Measurements from ENCODE around the gene PIP5K1A.
"Not testable (repeated sequence)": the region's sequence is repeated elsewhere in the genome, so short reads cannot be mapped to it uniquely, and the experiment has no call there.

PIP5K1A gene

DNA sequence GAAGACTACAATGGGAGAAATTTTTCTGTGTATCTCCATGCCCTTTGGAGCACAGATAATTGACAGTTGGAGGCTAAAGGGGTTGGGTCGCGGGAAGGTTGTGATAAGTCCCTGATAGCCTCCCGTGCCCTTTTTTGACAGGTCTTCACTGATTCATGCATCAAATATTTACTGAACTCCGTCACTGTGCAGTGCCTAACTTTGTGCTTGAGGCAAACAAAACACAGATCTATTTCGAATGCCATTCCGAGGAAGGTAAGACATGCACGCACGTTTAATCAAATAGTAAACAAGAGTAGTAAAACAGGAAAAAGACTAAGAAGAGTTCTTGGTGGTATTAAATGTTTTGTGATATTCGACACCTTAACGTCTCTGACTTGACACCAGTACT is 494 bp upstream of the PIP5K1A start:
- Histone ChIP-seq H3K27me3 (ENCODE audit: low read length) (no peaks in the 10 kb centered on the region), H3K4me2 (ENCODE audit: low read depth, low read length, poor library complexity, severe bottlenecking) (peak overlapping the region; percentile 92), H3K9me3 (ENCODE audit: insufficient read depth, low read length) (no peaks in the 10 kb centered on the region), H4K20me1 (ENCODE audit: low read depth, low read length) (0 out of 2 replicates have a peak, but pooled peaks cover 6% of the 10 kb centered on the region), H3K4me3 (ENCODE audit: insufficient read depth, low read length, poor library complexity, severe bottlenecking) (peak overlapping the region; percentile 77), H3F3A (ENCODE audit: insufficient read depth) (peaks cover 13% of the 10 kb centered on the region), H3K9me2 (replicated peaks; ENCODE audit: insufficient read depth, low read length) (no peaks in the 10 kb centered on the region), H3K9ac (ENCODE audit: low read length) (peak overlapping the region; percentile 84), H3K36me3 (ENCODE audit: low read length) (0 out of 2 replicates have a peak, but pooled peaks cover 3% of the 10 kb centered on the region), H3K79me2 (ENCODE audit: insufficient read depth, low read length) (peaks cover 42% of the 10 kb centered on the region), H3K27ac (ENCODE audit: low read depth, low read length) (peak overlapping the region; percentile 52), H2AFZ (ENCODE audit: low read depth, low read length, severe bottlenecking) (peak overlapping the region; percentile 66)
- TF ChIP-seq EZH2phosphoT487 (conservative IDR thresholded peaks at IDR 0.05; ENCODE audit: low read length): no peak
- TF ChIP-seq, protein P1, sequence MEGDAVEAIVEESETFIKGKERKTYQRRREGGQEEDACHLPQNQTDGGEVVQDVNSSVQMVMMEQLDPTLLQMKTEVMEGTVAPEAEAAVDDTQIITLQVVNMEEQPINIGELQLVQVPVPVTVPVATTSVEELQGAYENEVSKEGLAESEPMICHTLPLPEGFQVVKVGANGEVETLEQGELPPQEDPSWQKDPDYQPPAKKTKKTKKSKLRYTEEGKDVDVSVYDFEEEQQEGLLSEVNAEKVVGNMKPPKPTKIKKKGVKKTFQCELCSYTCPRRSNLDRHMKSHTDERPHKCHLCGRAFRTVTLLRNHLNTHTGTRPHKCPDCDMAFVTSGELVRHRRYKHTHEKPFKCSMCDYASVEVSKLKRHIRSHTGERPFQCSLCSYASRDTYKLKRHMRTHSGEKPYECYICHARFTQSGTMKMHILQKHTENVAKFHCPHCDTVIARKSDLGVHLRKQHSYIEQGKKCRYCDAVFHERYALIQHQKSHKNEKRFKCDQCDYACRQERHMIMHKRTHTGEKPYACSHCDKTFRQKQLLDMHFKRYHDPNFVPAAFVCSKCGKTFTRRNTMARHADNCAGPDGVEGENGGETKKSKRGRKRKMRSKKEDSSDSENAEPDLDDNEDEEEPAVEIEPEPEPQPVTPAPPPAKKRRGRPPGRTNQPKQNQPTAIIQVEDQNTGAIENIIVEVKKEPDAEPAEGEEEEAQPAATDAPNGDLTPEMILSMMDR (IDR thresholded peaks at IDR 0.05; ENCODE audit: insufficient read depth, low read length, poor library complexity, severe bottlenecking): no peak

DNA sequence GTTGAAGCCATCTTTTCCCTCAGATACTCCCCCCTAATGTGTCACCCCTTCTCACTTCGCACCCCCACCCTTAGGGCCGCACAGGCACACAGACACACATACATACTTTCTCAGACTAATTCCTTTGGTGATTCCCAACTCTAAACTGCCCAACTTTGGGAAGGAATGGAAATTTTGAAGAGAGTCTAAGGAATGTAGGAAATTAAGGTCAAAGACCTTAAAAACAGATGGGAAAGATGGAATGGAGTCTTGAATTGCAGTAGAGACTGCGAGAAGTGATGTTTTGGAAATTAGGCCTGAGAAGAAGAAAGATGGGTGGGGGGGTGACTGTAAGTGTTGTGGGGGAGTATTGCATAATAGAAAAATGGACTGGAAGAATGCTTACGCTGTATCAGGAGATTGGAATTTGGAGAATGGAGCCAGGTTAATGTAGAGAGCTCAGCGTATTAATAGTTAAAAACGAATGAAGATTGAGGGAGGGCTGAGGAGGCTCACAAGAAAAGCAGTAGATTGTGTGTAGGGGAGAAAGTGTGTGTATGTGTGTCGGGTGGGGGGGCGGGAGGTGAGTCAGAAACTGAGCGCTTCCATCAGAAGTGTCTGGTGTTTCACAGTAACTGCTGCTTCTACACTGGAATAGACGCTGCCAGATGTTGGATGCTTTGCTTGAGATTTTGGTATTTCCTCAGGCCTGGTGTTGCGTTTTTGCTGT is 1.7 kb downstream of the PIP5K1A start:
- TF ChIP-seq, protein P1 (IDR thresholded peaks at IDR 0.05; ENCODE audit: insufficient read depth, low read length, poor library complexity, severe bottlenecking): no peak
- TF ChIP-seq EZH2phosphoT487 (conservative IDR thresholded peaks at IDR 0.05; ENCODE audit: low read length): no peak
- Histone ChIP-seq H3K27ac (ENCODE audit: low read depth, low read length) (peak overlapping the region; percentile 68), H3K36me3 (ENCODE audit: low read length) (0 out of 2 replicates have a peak, but pooled peaks cover 9% of the 10 kb centered on the region), H3F3A (ENCODE audit: insufficient read depth) (peaks cover 5% of the 10 kb centered on the region), H3K4me2 (ENCODE audit: low read depth, low read length, poor library complexity, severe bottlenecking) (peak overlapping the region; percentile 92), H3K27me3 (ENCODE audit: low read length) (no peaks in the 10 kb centered on the region), H3K9ac (ENCODE audit: low read length) (peak overlapping the region; percentile 84), H4K20me1 (ENCODE audit: low read depth, low read length) (peaks cover 12% of the 10 kb centered on the region), H3K79me2 (ENCODE audit: insufficient read depth, low read length) (peaks cover 64% of the 10 kb centered on the region), H3K9me2 (replicated peaks; ENCODE audit: insufficient read depth, low read length) (no peaks in the 10 kb centered on the region), H3K9me3 (ENCODE audit: insufficient read depth, low read length) (no peaks in the 10 kb centered on the region), H3K4me3 (ENCODE audit: insufficient read depth, low read length, poor library complexity, severe bottlenecking) (peak overlapping the region; percentile 77), H2AFZ (ENCODE audit: low read depth, low read length, severe bottlenecking) (no peak overlapping the region)

DNA sequence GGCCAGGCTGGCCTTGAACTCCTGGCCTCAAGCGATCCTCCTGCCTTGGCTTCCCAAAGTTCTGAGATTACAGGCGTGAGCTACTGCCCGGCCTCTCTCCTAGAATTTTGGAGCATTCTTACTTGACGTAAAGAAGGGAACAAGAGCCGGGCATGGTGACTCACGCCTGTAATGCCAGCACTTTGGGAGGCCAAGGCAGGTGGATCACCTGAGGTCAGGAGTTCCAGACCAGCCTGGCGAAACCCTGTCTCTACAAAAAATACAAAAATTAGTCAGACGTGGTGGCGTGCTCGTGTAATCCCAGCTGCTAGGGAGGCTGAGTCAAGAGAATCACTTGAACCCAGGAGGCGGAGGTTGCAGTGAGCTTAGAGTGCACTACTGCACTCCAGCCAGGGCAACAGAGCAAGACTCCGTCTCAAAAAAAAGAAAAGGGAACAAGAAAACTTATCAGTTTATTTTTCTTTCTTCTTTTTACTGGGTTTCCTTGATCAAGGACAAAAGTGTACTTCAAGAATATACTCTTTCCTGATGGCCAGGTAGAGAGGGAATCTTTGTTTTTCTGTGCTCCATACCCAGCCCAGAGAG is 7.1 kb downstream of the PIP5K1A start:
- H3K27ac ChIP-seq (ENCODE audit: low read depth, low read length); H2AFZ ChIP-seq (ENCODE audit: low read depth, low read length, severe bottlenecking); H3K9ac ChIP-seq (ENCODE audit: low read length); H3K9me2 ChIP-seq (replicated peaks; ENCODE audit: insufficient read depth, low read length); H3F3A ChIP-seq (ENCODE audit: insufficient read depth); H3K27me3 ChIP-seq (ENCODE audit: low read length); H3K4me3 ChIP-seq (ENCODE audit: insufficient read depth, low read length, poor library complexity, severe bottlenecking); H3K9me3 ChIP-seq (ENCODE audit: insufficient read depth, low read length); H3K4me2 ChIP-seq (ENCODE audit: low read depth, low read length, poor library complexity, severe bottlenecking): not testable (repeated sequence)
- Histone ChIP-seq H4K20me1 (ENCODE audit: low read depth, low read length) (peaks cover 18% of the 10 kb centered on the region), H3K79me2 (ENCODE audit: insufficient read depth, low read length) (peaks cover 89% of the 10 kb centered on the region), H3K36me3 (ENCODE audit: low read length) (peaks cover 18% of the 10 kb centered on the region; the same call in 1 of the 2 replicates)

DNA sequence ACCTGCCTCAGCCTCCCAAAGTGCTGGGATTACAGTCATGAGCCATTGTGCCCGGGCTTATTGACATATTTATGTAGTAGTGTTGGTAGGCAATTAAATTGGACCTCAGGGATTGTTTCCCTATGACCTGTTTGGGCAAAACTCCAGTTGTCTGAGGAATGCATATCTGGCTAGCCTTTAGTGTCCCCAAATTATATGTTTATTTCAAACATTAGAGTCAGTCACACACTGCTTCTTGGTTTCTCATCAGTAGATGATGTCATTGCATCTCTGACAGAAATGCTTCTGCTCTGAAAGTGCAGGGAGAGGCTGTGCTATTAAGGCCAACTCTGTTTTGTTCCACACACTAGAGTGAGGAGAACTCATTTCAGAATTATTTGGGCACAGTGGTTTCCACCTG is 12.5 kb downstream of the PIP5K1A start:
- Histone ChIP-seq H3K9me2 (replicated peaks; ENCODE audit: insufficient read depth, low read length) (no peaks in the 10 kb centered on the region), H3F3A (ENCODE audit: insufficient read depth) (peaks cover 11% of the 10 kb centered on the region; the same call in 1 of the 2 replicates), H3K4me3 (ENCODE audit: insufficient read depth, low read length, poor library complexity, severe bottlenecking) (no peak overlapping the region), H3K79me2 (ENCODE audit: insufficient read depth, low read length) (peaks cover 87% of the 10 kb centered on the region), H3K4me2 (ENCODE audit: low read depth, low read length, poor library complexity, severe bottlenecking) (no peak overlapping the region), H3K36me3 (ENCODE audit: low read length) (peaks cover 10% of the 10 kb centered on the region; the same call in 1 of the 2 replicates), H3K9me3 (ENCODE audit: insufficient read depth, low read length) (no peaks in the 10 kb centered on the region), H3K27ac (ENCODE audit: low read depth, low read length) (no peak overlapping the region), H3K9ac (ENCODE audit: low read length) (no peak overlapping the region), H3K27me3 (ENCODE audit: low read length) (no peaks in the 10 kb centered on the region), H4K20me1 (ENCODE audit: low read depth, low read length) (peaks cover 11% of the 10 kb centered on the region), H2AFZ (ENCODE audit: low read depth, low read length, severe bottlenecking) (no peak overlapping the region)
- TF ChIP-seq EZH2phosphoT487 (conservative IDR thresholded peaks at IDR 0.05; ENCODE audit: low read length): no peak
- TF ChIP-seq, protein P1 (IDR thresholded peaks at IDR 0.05; ENCODE audit: insufficient read depth, low read length, poor library complexity, severe bottlenecking): no peak
